Memory B cell (primary cell): ENCODE results near the gene GRM6.

Source experiments
- ATAC-seq: fragments of 150-1000 bp; cut with Tn5 transposase; 2 replicates; pipeline ENCODE4 v1.10.0; 2021; ENCODE audit warnings: low read depth, mild to moderate bottlenecking, moderate library complexity
- DNase-seq, 2 donors: peaks; one replicate each; pipeline ENCODE4 v3.0.0; 2022; ENCODE audit warnings: low spot score in 2 of 2
- H3K27ac Mint-ChIP-seq: one replicate; pipeline ENCODE4 v1.8.0; 2022; ENCODE audit warnings: mild to moderate bottlenecking, moderate library complexity, mixed read lengths
- H3K27me3 Mint-ChIP-seq: one replicate; pipeline ENCODE4 v1.8.0; 2022; ENCODE audit warnings: mixed read lengths
- H3K36me3 Mint-ChIP-seq: one replicate; pipeline ENCODE4 v1.8.0; 2022; ENCODE audit warnings: mild to moderate bottlenecking, mixed read lengths
- H3K4me1 Mint-ChIP-seq: one replicate; pipeline ENCODE4 v1.8.0; 2022; ENCODE audit warnings: mixed read lengths
- H3K4me3 Mint-ChIP-seq: one replicate; pipeline ENCODE4 v1.8.0; 2022; ENCODE audit warnings: mild to moderate bottlenecking, moderate library complexity, mixed read lengths
- H3K9me3 Mint-ChIP-seq: one replicate; pipeline ENCODE4 v1.8.0; 2022; ENCODE audit warnings: mixed read lengths

Gene GRM6

DNA sequence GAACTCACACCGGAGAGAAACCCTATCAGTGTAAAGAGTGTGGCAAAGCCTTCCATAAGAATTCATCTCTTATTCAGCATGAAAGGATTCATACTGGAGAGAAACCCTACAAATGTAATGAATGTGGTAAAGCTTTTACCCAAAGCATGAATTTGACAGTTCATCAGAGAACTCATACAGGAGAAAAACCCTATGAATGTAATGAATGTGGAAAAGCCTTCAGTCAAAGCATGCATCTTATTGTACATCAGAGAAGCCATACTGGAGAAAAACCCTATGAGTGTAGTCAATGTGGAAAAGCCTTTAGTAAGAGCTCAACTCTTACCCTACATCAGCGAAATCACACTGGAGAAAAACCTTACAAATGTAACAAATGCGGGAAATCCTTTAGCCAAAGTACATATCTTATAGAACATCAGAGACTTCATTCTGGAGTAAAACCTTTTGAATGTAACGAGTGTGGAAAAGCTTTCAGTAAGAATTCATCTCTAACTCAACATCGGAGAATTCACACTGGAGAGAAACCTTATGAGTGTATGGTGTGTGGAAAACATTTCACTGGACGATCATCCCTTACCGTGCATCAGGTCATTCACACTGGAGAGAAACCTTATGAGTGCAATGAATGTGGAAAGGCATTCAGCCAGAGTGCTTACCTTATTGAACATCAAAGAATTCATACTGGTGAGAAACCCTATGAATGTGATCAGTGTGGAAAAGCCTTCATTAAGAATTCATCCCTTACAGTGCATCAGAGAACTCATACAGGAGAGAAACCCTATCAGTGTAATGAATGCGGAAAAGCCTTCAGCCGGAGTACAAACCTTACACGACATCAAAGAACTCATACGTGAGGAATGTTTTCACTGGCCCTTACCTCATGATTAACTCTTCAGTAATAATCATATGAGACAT is 63.0 kb downstream of the GRM6 start:
- no peaks in the 10 kb centered on the region for H3K27me3 Mint-ChIP-seq
- peaks cover 33% of the 10 kb centered on the region for H3K9me3 Mint-ChIP-seq
- H3K36me3 Mint-ChIP-seq: peaks cover 42% of the 10 kb centered on the region
- no peak for ATAC-seq
- H3K4me3 Mint-ChIP-seq: no peak overlapping the region
- no peak for DNase-seq
- no peaks in the 10 kb centered on the region for H3K4me1 Mint-ChIP-seq
- no peak overlapping the region for H3K27ac Mint-ChIP-seq
